Measurements from ENCODE around the gene EGFL6. TPM values are rescaled to one million over a fixed set of nuclear protein-coding genes. Genes with fewer than 3 reads are reported as not detected.

Gene EGFL6
- total and polyA plus RNA-seq, 2 of the 13 experiments (the other 11 are each of a cell fraction or from before 2014, with no cell fraction given) = not detected

GRCh38 chrX:13571136-13571535, 1.7 kb downstream of the EGFL6 start (continued):
- TF ChIP-seq HMGXB3 (CRISPR knock-in tag; IDR thresholded peaks at IDR 0.05; ENCODE audit: borderline replicate concordance) (no peak), ZNF280D (CRISPR knock-in tag; IDR thresholded peaks at IDR 0.05) (no peak), ZBTB37 (CRISPR knock-in tag; IDR thresholded peaks at IDR 0.05) (no peak)
